Upper lobe of left lung (tissue), 4 donors: ENCODE measurements around the gene TYROBP.

Experiments
- EP300 ChIP-seq, 4 donors: sonication (generic); formaldehyde crosslinking; IDR thresholded peaks; one replicate each; pipeline ENCODE4 v1.5.1; 2017; ENCODE audit warnings: antibody characterized with exemption in 4 of 4, control low read depth in 2 of 4
- POLR2A ChIP-seq, 4 donors: fragments of 450-650 bp; IDR thresholded peaks; one replicate each; pipeline ENCODE4 v1.5.1; 2016 to 2017; ENCODE audit warnings: antibody characterized with exemption in 4 of 4, mild to moderate bottlenecking in 2 of 4
- POLR2AphosphoS5 ChIP-seq, 2 donors: sonication (generic); formaldehyde crosslinking; IDR thresholded peaks; one replicate each; pipeline ENCODE4 v1.5.1; 2017; ENCODE audit warnings: antibody characterized with exemption in 2 of 2
- TF ChIP-seq, protein P1 (sequence below), 6 experiments: fragments of 450-650 bp in 4 of 6; fragments of 200-600 bp in 2 of 6; sonication (generic) in 2 of 6; IDR thresholded peaks; one replicate each; pipeline ENCODE4 v1.5.1; 2016 to 2019; ENCODE audit warnings: antibody characterized with exemption in 6 of 6

DNA sequence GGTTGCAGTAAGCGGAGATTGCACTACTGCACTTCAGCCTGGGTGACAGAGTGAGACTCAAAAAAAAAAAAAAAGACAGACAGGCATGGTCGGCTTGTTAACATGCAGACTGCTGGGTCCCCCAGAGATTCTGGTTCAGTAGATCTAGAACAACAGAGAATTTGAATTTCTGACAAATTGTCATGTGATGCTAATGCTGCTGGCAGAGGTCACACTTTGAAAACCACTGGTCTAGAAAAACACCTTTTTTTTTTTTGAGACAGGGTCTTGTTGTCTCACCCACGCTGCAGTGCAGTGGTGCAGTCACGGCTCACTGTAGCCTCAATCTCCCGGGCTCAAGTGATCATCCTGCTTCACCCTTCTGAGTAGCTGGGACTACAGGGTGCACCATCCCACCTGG, 20.4 kb upstream of the TYROBP start:
- TF ChIP-seq, protein P1, sequence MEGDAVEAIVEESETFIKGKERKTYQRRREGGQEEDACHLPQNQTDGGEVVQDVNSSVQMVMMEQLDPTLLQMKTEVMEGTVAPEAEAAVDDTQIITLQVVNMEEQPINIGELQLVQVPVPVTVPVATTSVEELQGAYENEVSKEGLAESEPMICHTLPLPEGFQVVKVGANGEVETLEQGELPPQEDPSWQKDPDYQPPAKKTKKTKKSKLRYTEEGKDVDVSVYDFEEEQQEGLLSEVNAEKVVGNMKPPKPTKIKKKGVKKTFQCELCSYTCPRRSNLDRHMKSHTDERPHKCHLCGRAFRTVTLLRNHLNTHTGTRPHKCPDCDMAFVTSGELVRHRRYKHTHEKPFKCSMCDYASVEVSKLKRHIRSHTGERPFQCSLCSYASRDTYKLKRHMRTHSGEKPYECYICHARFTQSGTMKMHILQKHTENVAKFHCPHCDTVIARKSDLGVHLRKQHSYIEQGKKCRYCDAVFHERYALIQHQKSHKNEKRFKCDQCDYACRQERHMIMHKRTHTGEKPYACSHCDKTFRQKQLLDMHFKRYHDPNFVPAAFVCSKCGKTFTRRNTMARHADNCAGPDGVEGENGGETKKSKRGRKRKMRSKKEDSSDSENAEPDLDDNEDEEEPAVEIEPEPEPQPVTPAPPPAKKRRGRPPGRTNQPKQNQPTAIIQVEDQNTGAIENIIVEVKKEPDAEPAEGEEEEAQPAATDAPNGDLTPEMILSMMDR (IDR thresholded peaks at IDR 0.05): no peak
- no peak for TF ChIP-seq POLR2AphosphoS5 (IDR thresholded peaks at IDR 0.05)
- TF ChIP-seq EP300 (IDR thresholded peaks at IDR 0.05): no peak
- TF ChIP-seq POLR2A (IDR thresholded peaks at IDR 0.05): no peak
